AG04449 (cell line): ENCODE results near the gene EDN3.

Experiments used
- CTCF ChIA-PET: fragments of 350-600 bp; formaldehyde crosslinking; extraction: SDS; loops from one replicate; lab custom pipeline; 2021; ENCODE audit warnings: antibody characterized with exemption; lab: Yijun Ruan, JAX
- POLR2A ChIA-PET: fragments of 400-600, 350-600 bp; formaldehyde crosslinking; extraction: SDS; loops from one replicate; lab custom pipeline; 2020; ENCODE audit warnings: antibody characterized with exemption, inconsistent platforms; lab: Yijun Ruan, JAX
- DNase-seq: peaks from one replicate; pipeline ENCODE4 v3.0.0-alpha.2; 2010; ENCODE audit warnings: low read depth, low spot score
- H3K4me3 ChIP-seq: 2 replicates; pipeline ENCODE4 v1.5.1; 2011; ENCODE audit warnings: low read depth, mild to moderate bottlenecking, control low read depth, low read length
- CTCF ChIP-seq: IDR thresholded peaks from one replicate; pipeline ENCODE4 v1.5.1; 2011; ENCODE audit warnings: mild to moderate bottlenecking, moderate library complexity, low read length, control low read depth, inconsistent platforms; ENCODE audit not compliant: insufficient read depth; ENCODE audit errors: missing control alignments

The EDN3 gene

GRCh38 chr20:59284470-59284869 is 15.9 kb upstream of the EDN3 start:
- no peak overlapping the region for H3K4me3 ChIP-seq
- ChIA-PET CTCF (no interaction called here), POLR2A (no interaction called here)
- TF ChIP-seq CTCF, result no peak
- DNase-seq, result no peak

- POLR2A ChIA-PET, result interaction anchor here (0.9 kb wide), 1 partner anchor 11 kb away, joined by 3 read pairs; no protein-coding TSS in a partner anchor
- no peak overlapping the region for H3K4me3 ChIP-seq
- CTCF ChIA-PET, result no interaction called here
- TF ChIP-seq CTCF, result no peak
- no peak for DNase-seq
These were observed 10.4 kb upstream of the EDN3 start for GRCh38 chr20:59289994-59290393.

GRCh38 chr20:59291740-59292383 is 8.5 kb upstream of the EDN3 start:
- POLR2A ChIA-PET, result no interaction called here
- no peak for DNase-seq
- CTCF ChIA-PET, result no interaction called here
- no peak for TF ChIP-seq CTCF
- H3K4me3 ChIP-seq, result no peak overlapping the region

GRCh38 chr20:59295531-59295930 is 4.9 kb upstream of the EDN3 start:
- no peak for DNase-seq
- ChIA-PET CTCF (no interaction called here), POLR2A (no interaction called here)
- TF ChIP-seq CTCF, result no peak
- H3K4me3 ChIP-seq, result no peak overlapping the region

- H3K4me3 ChIP-seq, result no peak overlapping the region
- POLR2A ChIA-PET, result no interaction called here
- CTCF ChIA-PET, result interaction anchor here (0.5 kb wide), 1 partner anchor 213 kb away, joined by 3 read pairs; no protein-coding TSS in a partner anchor
- DNase-seq, result no peak
- no peak for TF ChIP-seq CTCF
These were observed 2.7 kb upstream of the EDN3 start for GRCh38 chr20:59297686-59298085.

GRCh38 chr20:59299945-59300332 is 472 bp upstream of the EDN3 start:
- no peak overlapping the region for H3K4me3 ChIP-seq
- POLR2A ChIA-PET, result no interaction called here
- CTCF ChIA-PET, result no interaction called here
- TF ChIP-seq CTCF, result no peak
- no peak for DNase-seq
